ENCODE measurements around the gene DOCK4.

DOCK4 gene

GRCh38 chr7:111784296-111784695 lies 421.9 kb downstream of the DOCK4 start:
- no peak for DNase-seq

- no peak for DNase-seq
These were observed 422.3 kb downstream of the DOCK4 start for GRCh38 chr7:111783854-111784253.

GRCh38 chr7:111780527-111780926 lies 425.7 kb downstream of the DOCK4 start:
- no peak for DNase-seq

GRCh38 chr7:111775206-111775605 lies 431.0 kb downstream of the DOCK4 start:
- DNase-seq = no peak

- DNase-seq = no peak
These were observed 433.5 kb downstream of the DOCK4 start for GRCh38 chr7:111772716-111773115.

GRCh38 chr7:111771638-111772037 lies 434.6 kb downstream of the DOCK4 start:
- no peak for DNase-seq

GRCh38 chr7:111770116-111770515 lies 436.1 kb downstream of the DOCK4 start:
- DNase-seq = no peak

GRCh38 chr7:111765751-111766643 lies 440.2 kb downstream of the DOCK4 start:
- DNase-seq = no peak

- no peak for DNase-seq
These were observed 442.9 kb downstream of the DOCK4 start for GRCh38 chr7:111763221-111763801.

GRCh38 chr7:111762799-111763198 lies 443.4 kb downstream of the DOCK4 start:
- DNase-seq = no peak

- DNase-seq = no peak
These were observed 444.0 kb downstream of the DOCK4 start for GRCh38 chr7:111762211-111762610.

GRCh38 chr7:111760043-111760442 lies 446.2 kb downstream of the DOCK4 start:
- no peak for DNase-seq

GRCh38 chr7:111758332-111758731 lies 447.9 kb downstream of the DOCK4 start:
- DNase-seq = no peak

- DNase-seq = no peak
These were observed 449.5 kb downstream of the DOCK4 start for GRCh38 chr7:111756687-111757178.

GRCh38 chr7:111755383-111755782 lies 450.8 kb downstream of the DOCK4 start:
- no peak for DNase-seq

GRCh38 chr7:111753968-111754367 lies 452.2 kb downstream of the DOCK4 start:
- no peak for DNase-seq

- DNase-seq = peak; percentile 42
These were observed 454.1 kb downstream of the DOCK4 start for GRCh38 chr7:111752022-111752582.

GRCh38 chr7:111750878-111751277 lies 455.3 kb downstream of the DOCK4 start:
- no peak for DNase-seq

GRCh38 chr7:111750228-111750627 lies 456.0 kb downstream of the DOCK4 start:
- no peak for DNase-seq

GRCh38 chr7:111749625-111750024 lies 456.6 kb downstream of the DOCK4 start:
- DNase-seq = no peak

- DNase-seq = no peak
These were observed 458.5 kb downstream of the DOCK4 start for GRCh38 chr7:111747718-111748117.

- DNase-seq = no peak
These were observed 459.2 kb downstream of the DOCK4 start for GRCh38 chr7:111746950-111747349.

GRCh38 chr7:111744501-111745155 lies 461.6 kb downstream of the DOCK4 start:
- no peak for DNase-seq

All from stimulated activated CD4-positive, alpha-beta T cell treated with anti-CD3 and anti-CD28 coated beads, Interleukin-12 subunit alpha, Interleukin-12 subunit beta, amount 100 ng/mL, for 4 hours (primary cell).